HG03575 (cell line): ENCODE results near the gene ERC2.

Experiments
- ATAC-seq: cut with Tn5 transposase; IDR thresholded peaks from one replicate; pipeline ENCODE4 v1.9.1; 2021; ENCODE audit not compliant: unreplicated experiment, insufficient number of reproducible peaks, low FRiP score; ENCODE audit errors: extremely low read depth

ERC2 gene

GRCh38 chr3:55570271-55570711 is 898.0 kb downstream of the ERC2 start:
- no peak for ATAC-seq

GRCh38 chr3:55569033-55569599 is 899.2 kb downstream of the ERC2 start:
- no peak for ATAC-seq

- ATAC-seq: no peak
Measured at GRCh38 chr3:55567615-55568014, 900.7 kb downstream of the ERC2 start.

- no peak for ATAC-seq
Measured at GRCh38 chr3:55567121-55567520, 901.1 kb downstream of the ERC2 start.

- ATAC-seq: no peak
Measured at GRCh38 chr3:55565521-55565920, 902.7 kb downstream of the ERC2 start.

GRCh38 chr3:55564726-55565125 is 903.5 kb downstream of the ERC2 start:
- no peak for ATAC-seq

- no peak for ATAC-seq
Measured at GRCh38 chr3:55562700-55563099, 905.6 kb downstream of the ERC2 start.

GRCh38 chr3:55559500-55560423 is 908.5 kb downstream of the ERC2 start:
- ATAC-seq: no peak

GRCh38 chr3:55558316-55558715 is 910.0 kb downstream of the ERC2 start:
- no peak for ATAC-seq

GRCh38 chr3:55557549-55557948 is 910.7 kb downstream of the ERC2 start:
- ATAC-seq: no peak

- ATAC-seq: no peak
Measured at GRCh38 chr3:55556619-55557537, 911.4 kb downstream of the ERC2 start.

GRCh38 chr3:55555873-55556618 is 912.2 kb downstream of the ERC2 start:
- ATAC-seq: no peak

- ATAC-seq: no peak
Measured at GRCh38 chr3:55554634-55555425, 913.4 kb downstream of the ERC2 start.

- ATAC-seq: no peak
Measured at GRCh38 chr3:55551644-55552043, 916.6 kb downstream of the ERC2 start.

GRCh38 chr3:55549177-55549576 is 919.1 kb downstream of the ERC2 start:
- ATAC-seq: no peak

- ATAC-seq: no peak
Measured at GRCh38 chr3:55546866-55547669, 921.2 kb downstream of the ERC2 start.

- ATAC-seq: no peak
Measured at GRCh38 chr3:55545995-55546394, 922.3 kb downstream of the ERC2 start.
